ENCODE results near the gene UBL4A.

GRCh38 chrX:154469114-154469513, 17.3 kb downstream of the UBL4A start:
- no peak for TF ChIP-seq POLR2A (IDR thresholded peaks at IDR 0.05; ENCODE audit: extremely low read depth, insufficient read length)
- no peak for TF ChIP-seq CTCF (IDR thresholded peaks at IDR 0.05; ENCODE audit: low read depth, low read length)
- TF ChIP-seq MYC (IDR thresholded peaks at IDR 0.05; ENCODE audit: low read depth, low read length), result no peak

Data from NB4 (cell line).